GM19438 (cell line): Measurements from ENCODE around the gene ST6GALNAC5.
"Not testable (repeated sequence)": the region's sequence is repeated elsewhere in the genome, so short reads cannot be mapped to it uniquely, and the experiment has no call there.

ENCODE experiments used
- ATAC-seq: cut with Tn5 transposase; IDR thresholded peaks from one replicate; pipeline ENCODE4 v1.9.1; 2021; ENCODE audit warnings: low read depth; ENCODE audit not compliant: unreplicated experiment

Gene ST6GALNAC5

DNA sequence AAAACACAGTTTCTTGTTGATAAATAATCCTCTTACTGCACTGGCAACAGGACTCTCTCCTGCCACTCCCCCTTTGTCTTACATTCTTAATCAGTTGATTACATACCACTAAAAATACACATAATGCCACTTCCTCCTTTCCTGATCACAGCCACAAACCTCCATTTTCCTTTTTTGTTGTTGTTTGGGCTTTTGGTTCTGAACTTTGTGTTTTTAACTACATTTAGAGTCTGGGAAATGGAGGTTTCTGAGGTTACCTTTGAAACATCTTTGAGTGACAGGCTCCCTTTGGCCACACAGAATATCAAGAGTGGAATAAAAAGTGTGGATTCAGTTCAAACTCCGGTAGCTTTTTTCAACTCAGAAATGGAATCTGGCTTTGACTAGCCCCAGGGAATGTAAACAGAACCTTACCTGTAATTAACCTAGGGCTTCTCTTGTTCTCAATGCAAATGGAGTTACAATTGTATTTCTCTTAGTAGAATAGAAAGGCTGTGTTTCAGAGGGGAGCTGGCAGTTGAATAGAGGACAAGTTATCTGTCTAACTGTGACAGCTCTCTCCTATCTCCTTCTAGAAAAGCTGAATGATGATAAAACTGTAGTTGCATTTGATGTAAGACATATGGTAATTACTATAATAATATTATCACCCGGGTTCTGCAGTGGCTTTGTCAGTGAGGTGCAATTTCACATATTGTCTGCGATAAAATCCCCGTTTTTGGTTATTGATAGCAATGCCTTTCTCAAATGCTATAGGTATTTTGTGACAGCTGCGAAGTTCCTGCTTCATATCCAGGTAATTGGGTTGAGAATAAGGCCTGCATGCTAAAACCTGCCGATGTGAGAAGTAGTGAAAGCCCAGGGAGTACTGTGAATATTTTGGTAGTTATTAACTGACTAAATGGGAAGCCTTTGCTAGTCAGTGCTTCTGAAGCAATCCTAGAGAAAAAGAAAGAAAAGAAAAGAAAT is 66.9 kb downstream of the ST6GALNAC5 start:
- no peak for ATAC-seq

DNA sequence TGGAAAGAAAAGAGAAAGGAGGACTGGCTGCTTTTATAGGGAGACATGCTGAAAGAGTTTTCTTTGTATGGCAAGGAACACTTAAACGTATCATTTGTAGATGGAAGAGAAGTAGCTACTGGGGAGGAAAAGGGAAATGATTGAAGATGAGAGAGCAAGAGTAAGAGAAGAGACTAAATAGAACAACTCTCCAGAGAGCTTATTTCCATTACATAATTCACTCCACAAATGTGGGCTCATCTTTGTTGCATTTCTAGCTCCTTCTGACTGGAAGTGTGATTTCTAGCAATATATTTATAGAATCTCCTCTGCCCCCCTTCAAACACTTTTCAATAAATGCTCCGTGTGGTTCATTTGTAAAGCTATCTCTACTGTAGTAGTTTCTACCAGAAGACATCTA is 71.0 kb downstream of the ST6GALNAC5 start:
- no peak for ATAC-seq

DNA sequence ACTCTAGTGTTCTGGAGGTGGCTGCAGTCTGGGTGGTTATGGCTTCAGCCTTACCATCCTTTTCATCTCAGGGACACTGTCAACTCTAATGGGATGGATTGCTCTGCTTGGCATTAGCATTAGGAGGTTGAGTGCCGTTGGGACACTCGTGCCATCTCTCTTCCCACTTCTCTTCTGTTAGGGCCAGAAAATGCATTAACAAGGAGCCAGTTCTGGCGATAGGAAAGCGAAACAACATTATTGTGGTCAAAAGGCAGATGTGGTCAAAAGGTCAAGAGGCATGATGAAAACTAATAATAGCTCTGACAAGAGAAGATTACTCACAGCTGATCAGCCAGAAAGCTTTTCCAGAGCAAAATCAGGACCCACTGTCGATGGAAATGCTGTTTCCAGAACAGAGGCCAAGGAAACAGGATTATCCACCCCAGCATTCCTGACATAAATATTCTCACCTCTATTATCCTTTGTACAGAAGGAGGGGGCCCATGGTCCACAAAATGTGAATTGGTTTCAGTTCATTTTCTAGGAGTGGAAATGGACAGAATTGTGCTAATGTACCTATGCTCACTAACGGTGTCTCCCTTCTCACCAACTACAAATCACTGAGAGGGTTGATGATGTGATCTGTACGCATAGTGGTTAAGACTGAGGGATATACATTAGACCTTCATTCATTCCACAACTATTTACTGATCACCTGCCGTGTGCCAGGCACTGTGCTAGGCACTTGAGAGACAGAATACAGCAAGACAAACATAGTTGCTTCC is 72.0 kb downstream of the ST6GALNAC5 start:
- no peak for ATAC-seq

DNA sequence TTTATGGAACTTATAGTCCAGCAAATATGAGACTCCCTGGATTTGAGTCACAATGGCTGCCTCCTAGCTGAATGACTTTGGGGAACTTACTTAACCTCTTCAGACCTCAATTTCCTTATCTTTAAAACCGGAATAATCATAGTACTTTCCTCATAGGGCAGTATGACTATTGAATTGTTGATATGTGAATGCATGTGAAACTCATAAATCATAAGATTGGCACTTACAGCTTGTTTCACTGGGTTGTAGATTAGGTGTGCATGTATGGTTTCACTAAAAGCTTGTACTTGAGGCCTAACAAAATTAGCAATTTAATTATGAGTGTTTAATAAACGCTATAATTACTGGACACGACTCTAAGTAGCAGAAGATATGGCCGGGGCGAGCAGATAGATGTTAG is 72.5 kb downstream of the ST6GALNAC5 start:
- no peak for ATAC-seq

DNA sequence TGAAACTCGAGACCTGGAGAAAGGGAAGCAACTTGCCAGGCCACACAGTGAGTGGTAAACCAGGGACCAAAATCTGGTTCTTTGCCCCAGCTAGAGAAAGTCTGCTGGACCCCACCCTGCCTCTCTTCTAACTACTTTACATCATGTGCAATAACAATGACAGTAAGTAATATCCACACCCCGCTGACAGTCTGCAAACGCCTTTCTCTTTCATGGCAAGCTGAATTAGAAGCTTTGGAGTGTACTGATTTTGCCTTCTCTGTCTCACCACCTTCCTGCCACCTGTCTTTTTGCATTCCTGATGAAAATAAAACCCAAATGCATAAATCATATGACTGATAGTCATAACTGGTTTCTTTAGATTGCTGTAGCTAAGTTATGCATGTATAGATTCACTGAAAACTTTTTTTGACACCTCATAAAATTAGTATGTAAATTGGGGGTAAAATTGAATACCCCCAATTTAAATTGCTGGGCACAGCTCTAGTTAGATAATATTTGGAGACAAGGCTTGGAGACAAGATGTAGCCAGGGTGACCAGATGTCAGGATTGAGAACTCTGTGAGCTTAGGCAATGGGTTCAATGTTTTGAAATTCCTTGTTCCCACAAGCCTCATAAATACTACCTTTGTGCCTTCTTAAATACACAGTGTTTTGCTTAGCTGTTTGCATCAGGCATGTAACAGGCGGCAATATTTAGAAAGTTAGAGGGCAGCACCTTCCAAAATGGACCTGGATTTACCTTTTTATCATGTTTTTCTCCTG is 73.5 kb downstream of the ST6GALNAC5 start:
- ATAC-seq, result no peak

DNA sequence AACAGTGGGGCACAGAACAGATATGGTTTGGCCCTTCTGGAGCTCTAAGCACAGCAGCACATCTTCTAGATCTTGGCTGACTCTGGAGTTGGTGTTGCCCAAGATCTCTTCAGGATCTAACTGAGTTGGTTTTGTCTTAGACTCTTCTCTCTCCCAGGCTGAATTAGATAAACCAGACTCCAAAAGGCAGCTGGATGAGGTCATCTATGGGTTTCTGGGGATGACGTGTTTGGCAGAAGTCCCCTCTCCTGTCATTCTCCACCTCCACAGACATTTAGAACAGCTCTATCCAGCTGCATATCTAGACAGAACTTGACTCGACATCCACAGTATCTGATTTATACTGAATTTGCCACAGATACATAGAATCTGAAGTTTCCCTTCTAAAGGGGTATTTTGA is 75.3 kb downstream of the ST6GALNAC5 start:
- ATAC-seq, result no peak

DNA sequence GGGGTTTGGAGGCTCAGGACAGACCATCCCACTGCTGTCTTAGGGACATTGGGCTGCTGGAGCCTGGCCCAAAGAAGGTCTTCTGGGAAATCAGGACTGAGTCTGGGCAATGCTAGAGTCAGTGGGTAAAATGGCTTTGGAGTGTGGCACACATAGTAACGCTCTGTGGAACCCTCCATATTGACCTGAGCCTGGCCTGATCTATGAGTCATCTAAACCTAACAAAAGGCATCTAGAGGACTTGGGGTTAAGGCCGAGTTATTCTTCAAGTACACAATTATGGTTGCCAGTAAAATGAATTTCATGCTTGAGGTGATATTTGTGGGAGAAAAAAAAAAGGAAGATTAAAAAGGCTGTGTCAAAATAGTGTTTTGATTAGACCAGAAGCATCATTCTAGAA is 77.7 kb downstream of the ST6GALNAC5 start:
- no peak for ATAC-seq

DNA sequence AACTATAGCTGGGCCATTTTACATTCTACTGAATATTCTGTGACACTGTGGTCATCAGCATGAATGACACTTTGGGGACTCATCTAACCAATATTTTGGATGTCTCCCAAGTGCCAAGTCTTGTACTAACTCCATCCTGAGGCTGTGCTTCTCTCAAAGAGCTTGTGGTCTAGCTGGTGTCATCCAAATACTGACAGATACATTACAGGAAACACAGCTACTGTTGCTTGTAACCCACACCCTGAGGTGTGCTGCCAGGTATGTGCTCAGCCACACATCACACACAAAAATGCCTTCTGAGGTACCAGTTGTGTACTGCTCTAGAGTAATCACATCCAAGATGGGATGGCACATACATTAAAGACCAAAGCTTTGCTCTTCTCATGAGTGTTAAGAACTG is 81.6 kb downstream of the ST6GALNAC5 start:
- ATAC-seq, result no peak

DNA sequence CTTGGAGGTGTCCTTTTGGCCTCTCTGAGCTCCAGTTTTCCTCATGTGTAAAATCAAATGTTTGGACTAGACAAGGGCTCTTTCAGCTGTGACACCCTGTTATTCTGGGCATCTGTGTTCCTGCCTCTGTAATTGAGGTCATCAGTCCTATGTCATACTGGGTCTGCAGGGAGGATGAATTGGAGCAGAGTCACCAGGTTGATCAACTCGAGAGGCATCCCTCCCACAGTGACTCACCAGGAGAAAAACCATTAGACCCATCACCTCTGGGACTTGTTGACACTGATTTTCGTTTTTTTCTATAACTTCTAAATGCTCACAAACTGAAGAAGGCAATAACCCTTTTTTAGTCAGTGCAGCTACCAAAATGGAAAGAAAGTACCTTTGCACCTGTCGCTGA is 82.2 kb downstream of the ST6GALNAC5 start:
- ATAC-seq, result no peak

DNA sequence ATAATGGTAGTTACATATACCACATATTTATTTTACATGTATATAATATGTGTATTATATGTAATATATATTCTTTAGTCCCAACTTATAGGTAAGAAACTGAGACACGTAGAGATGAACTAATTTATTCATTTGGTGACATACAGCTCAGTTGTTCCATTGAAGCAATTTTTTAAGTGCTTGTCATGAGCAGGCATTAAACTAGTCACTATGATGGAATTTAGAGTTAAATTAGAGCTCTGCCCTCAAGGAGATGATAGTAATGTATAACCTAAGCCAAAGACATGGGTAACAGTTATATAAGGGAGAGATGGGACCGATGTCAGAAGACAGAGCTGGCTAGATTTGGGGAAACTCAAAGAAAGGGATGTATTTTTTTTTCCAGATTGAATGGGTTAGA is 83.0 kb downstream of the ST6GALNAC5 start:
- ATAC-seq, result no peak

DNA sequence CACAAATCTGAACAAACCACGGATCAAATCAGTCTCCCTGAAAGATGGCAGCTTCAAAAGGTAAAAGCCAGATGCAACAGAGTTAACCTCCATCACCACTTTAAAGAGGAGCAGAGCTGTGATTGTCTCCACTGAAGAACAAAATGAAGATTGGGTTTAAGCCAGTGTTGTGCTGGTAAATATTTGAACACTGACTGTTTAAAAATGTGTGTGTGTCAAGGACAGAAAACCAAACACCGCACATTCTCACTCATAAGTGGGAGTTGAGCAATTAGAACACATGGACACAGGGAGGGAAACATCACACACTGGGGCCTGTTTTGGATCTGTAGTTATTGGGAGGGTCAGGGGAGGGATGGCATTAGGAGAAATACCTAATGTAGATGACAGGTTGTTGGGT is 83.9 kb downstream of the ST6GALNAC5 start:
- ATAC-seq, result no peak

DNA sequence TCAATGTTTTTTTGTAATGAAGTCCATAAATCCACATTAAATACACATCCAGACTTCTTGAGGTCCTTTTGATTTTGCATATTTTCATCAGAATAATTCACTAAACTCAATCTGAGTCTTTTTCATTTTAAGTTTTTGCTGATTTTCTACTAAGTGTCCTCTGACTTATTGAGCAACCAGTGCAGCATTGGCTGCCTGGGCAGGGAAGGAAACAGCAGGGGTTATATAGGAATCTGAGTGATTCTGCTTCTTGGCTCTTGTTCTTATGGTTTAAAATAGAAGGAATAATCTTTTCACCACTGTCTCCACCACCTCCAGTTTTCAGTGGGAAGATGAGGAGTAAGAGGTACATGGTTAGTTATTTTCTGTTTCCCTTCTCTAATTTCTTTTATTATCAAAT is 88.4 kb downstream of the ST6GALNAC5 start:
- no peak for ATAC-seq

DNA sequence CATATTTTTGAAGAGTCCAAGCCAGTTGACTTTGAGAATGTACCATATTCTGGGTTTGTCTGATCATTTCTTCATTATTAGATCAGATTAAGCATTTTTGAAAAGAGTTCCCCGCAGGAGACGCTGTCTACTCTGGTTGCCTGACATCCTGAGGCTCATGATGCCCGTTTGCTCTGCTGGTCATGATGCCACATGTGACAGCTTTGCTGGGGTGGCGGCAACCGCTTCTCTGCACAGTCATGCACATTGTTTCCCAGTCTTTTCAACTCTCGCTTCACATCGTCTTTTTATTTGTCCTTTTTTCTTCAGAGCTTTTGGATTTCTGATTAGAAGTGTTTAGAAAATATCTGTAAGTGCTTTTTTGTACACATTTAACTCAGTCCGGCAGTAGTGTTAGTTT is 90.7 kb downstream of the ST6GALNAC5 start:
- ATAC-seq, result no peak

DNA sequence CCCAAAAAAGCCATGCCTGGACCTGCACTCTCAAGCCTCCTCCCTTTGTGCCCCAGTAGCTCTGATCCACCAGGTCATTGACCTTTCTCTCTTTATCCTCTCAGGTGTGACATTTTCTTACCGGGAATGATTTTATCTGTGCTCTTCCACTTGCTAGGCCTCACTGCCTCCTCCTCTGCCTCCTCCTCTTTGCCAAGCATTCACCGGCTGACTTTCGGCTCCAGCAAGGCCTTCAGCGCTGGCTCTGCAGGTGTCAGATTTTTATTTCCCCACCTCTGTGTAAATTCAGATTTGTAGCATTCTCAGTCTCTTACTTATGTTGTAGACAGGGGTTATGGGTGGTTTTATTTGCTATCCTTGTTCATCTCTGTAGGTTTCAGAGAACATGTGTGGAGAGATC is 91.5 kb downstream of the ST6GALNAC5 start:
- ATAC-seq, result no peak

DNA sequence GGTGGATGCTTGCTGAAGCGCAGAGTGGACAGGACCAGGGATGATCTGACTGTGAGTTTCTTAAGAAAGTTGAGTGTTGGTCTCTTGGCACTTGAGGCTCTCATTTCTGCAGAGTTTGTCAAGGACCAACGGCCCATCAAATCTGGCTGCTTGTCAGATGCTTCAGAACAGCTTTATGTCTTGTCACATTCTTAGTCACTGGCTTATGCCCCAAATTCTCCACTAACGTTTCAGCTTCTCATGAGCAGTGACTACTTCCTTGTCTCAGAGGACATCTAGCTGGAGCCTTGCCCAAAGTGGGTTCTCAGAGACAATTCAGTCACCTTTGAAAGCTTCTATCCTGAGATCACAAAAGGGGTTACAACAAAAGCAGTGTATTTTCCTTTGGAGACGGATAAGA is 92.3 kb downstream of the ST6GALNAC5 start:
- ATAC-seq, result no peak

DNA sequence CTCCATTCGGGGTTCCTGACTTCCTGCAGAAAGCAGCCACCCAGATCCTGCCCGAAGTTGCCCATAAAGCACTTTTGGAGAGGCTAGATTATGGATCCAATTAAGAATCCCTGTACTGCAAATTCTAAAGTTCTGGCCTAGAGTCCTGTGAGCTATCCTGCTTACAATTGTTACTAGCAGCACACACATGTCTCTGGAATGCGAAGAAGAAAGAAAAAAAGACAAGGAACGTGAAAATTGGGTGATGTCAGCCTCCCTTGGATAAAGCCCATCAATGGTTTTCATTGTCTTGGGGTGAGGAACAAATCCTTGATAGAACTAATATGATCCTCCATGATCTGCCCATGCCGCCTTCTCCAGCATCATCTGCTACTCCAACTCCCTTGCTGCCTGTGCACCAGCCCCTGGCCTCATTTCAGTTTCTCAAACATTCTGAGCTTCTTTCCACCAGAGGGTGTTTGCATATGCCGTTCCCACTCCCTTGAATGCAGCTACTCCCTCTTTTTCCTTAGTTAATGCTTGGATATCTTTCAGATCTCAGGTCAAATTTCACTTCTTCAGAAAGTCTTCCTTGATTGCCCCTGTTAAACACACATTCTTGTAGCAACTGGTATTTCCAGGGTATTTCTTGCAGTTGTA is 94.0 kb downstream of the ST6GALNAC5 start:
- no peak for ATAC-seq

DNA sequence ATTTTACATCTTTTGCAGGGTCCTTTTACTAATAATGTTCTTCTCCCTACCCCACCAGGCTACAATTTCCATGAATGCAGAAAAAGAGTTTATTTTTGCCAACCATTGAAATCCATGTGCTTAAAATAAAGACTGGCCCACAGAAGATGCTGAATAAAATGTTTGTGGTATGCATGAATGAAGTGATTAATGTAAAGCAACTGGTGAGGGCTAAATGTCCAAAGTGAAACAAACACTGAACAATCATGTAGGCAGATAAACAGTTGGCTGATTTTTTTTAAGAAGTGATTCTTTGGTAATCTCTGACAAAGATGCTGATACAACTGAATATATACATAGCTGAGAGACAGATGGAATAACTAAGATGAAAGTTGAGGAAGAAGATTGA is 94.5 kb downstream of the ST6GALNAC5 start:
- no peak for ATAC-seq

DNA sequence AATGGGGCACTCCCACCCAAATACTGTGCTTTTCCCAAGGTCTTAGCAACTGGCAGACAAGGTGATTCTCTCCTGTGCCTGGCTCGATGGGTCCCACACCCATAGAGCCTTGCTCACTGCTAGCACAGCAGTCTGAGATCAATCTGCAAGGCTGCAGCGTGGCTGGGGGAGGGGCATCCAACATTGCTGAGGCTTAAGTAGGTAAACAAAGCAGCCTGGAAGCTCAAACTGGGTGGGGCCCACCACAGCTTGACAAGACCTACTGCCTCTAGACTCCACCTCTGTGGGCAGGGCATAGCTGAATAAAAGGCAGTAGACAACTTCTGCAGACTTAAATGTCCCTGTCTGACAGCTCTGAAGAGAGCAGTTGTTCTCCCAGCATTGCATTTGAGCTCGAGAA is 114.0 kb downstream of the ST6GALNAC5 start:
- ATAC-seq, result not testable (repeated sequence)

DNA sequence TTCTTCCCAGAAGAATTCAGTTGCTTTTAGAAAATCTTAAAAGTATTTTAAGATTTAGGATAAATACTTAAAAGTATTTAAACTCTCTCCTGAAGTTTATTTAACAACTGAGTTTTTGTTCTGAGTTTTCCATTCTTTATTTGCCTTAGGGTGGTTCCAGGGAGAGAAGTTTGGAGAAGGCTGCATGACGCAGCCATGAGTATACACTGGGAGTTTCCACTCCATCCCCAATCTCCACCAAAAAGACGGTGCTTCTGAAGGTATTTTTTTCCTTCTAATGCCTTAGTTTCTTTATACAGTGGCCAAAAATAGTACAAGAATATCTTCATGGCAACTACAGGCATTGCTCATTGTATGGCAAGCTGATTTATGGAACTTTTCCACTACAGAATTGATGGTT is 122.7 kb downstream of the ST6GALNAC5 start:
- ATAC-seq, result no peak

DNA sequence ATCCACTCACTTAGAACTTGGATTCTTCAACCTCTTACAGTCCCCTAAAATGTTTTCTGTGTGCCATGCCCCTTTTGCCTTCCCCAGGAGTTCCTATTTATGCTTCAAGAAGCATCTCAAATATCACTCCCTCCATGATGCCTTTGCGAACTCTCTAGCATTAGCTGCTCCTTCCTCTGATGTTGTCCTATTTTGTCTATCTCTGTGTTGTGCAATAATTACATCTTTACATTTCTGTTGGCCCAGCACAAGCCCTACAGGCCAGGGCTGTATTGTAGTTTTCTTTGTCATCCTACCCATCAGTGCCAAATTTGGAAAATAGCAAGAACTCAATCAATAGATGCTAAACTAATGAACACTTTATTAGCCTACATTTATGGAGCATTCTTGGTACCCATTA is 125.8 kb downstream of the ST6GALNAC5 start:
- no peak for ATAC-seq
